ENCODE results near the gene HELLS.
"Not testable (repeated sequence)": the region's sequence is repeated elsewhere in the genome, so short reads cannot be mapped to it uniquely, and the experiment has no call there.

The HELLS gene

GRCh38 chr10:94545391-94546048 lies at the start of gene HELLS:
Gene HELLS (plus strand): TSS chr10:94545788. CDS start chr10:94545922, 134 bp downstream.
- peak; percentile 81 for DNase-seq (ENCODE audit: low spot score)
- FAIRE-seq = no peak

GRCh38 chr10:94496010-94496409 lies 49.6 kb upstream of the HELLS start:
- FAIRE-seq (no peak), DNase-seq (ENCODE audit: low spot score) (no peak)

- DNase-seq (ENCODE audit: low spot score) (no peak), FAIRE-seq (no peak)
Observed at GRCh38 chr10:94496646-94497045, 48.9 kb upstream of the HELLS start.

- DNase-seq (ENCODE audit: low spot score) = no peak
- no peak for FAIRE-seq
Observed at GRCh38 chr10:94500063-94500462, 45.5 kb upstream of the HELLS start.

- DNase-seq (ENCODE audit: low spot score) (no peak), FAIRE-seq (no peak)
Observed at GRCh38 chr10:94521276-94522250, 24.0 kb upstream of the HELLS start.

- FAIRE-seq (no peak), DNase-seq (ENCODE audit: low spot score) (no peak)
Observed at GRCh38 chr10:94524146-94524545, 21.4 kb upstream of the HELLS start.

- FAIRE-seq = no peak
- DNase-seq (ENCODE audit: low spot score) = no peak
Observed at GRCh38 chr10:94524711-94525110, 20.9 kb upstream of the HELLS start.

GRCh38 chr10:94531550-94531949 lies 14.0 kb upstream of the HELLS start:
- DNase-seq (ENCODE audit: low spot score) = not testable (repeated sequence)
- FAIRE-seq = peak; percentile 99

- DNase-seq (ENCODE audit: low spot score) (no peak), FAIRE-seq (no peak)
Observed at GRCh38 chr10:94533027-94533426, 12.6 kb upstream of the HELLS start.

GRCh38 chr10:94542282-94542681 lies 3.3 kb upstream of the HELLS start:
- not testable (repeated sequence) for FAIRE-seq; DNase-seq (ENCODE audit: low spot score)

- DNase-seq (ENCODE audit: low spot score) (no peak), FAIRE-seq (no peak)
Observed at GRCh38 chr10:94546049-94546900, 687 bp downstream of the HELLS start.

GRCh38 chr10:94546901-94547185 lies 1.3 kb downstream of the HELLS start:
- no peak for FAIRE-seq
- no peak for DNase-seq (ENCODE audit: low spot score)

GRCh38 chr10:94549221-94549620 lies 3.6 kb downstream of the HELLS start:
- no peak for FAIRE-seq
- DNase-seq (ENCODE audit: low spot score) = no peak

- DNase-seq (ENCODE audit: low spot score); FAIRE-seq: not testable (repeated sequence)
Observed at GRCh38 chr10:94567714-94568307, 22.2 kb downstream of the HELLS start.

- FAIRE-seq = no peak
Observed at GRCh38 chr10:94571081-94571480, 25.5 kb downstream of the HELLS start.

GRCh38 chr10:94571528-94571927 lies 25.9 kb downstream of the HELLS start:
- no peak for FAIRE-seq

More at GRCh38 chr10:94571081-94571480, 25.5 kb downstream of the HELLS start:
- no peak for DNase-seq (ENCODE audit: low spot score)

GRCh38 chr10:94578790-94579189 lies 33.2 kb downstream of the HELLS start:
- FAIRE-seq (no peak), DNase-seq (ENCODE audit: low spot score) (no peak)

More at GRCh38 chr10:94571528-94571927, 25.9 kb downstream of the HELLS start:
- no peak for DNase-seq (ENCODE audit: low spot score)

GRCh38 chr10:94583124-94583523 lies 37.5 kb downstream of the HELLS start:
- DNase-seq (ENCODE audit: low spot score) (no peak), FAIRE-seq (no peak)

GRCh38 chr10:94591461-94592205 lies 46.0 kb downstream of the HELLS start:
- FAIRE-seq (no peak), DNase-seq (ENCODE audit: low spot score) (no peak)

GRCh38 chr10:94602729-94603515 lies 57.3 kb downstream of the HELLS start:
- FAIRE-seq = no peak
- DNase-seq (ENCODE audit: low spot score) = no peak
